HepG2 (cell line): Measurements from ENCODE around the gene HIPK2. TPM values are rescaled to one million over a fixed set of nuclear protein-coding genes. Genes with fewer than 3 reads are reported as not detected.

ENCODE experiments used
- ATF3 ChIP-seq: sonication (generic); formaldehyde crosslinking; IDR thresholded peaks from 2 replicates; pipeline ENCODE4 v1.4.0; 2020; ENCODE audit warnings: missing genetic modification reagents
- FOXC1 ChIP-seq: sonication (generic); formaldehyde crosslinking; IDR thresholded peaks from 2 replicates; pipeline ENCODE4 v1.8.0; 2022; ENCODE audit warnings: mild to moderate bottlenecking, missing genetic modification reagents, borderline replicate concordance
- GFI1 ChIP-seq: sonication (generic); formaldehyde crosslinking; IDR thresholded peaks from 2 replicates; pipeline ENCODE4 v1.5.0; 2020; ENCODE audit warnings: missing genetic modification reagents, mild to moderate bottlenecking, borderline replicate concordance
- KDM1A ChIP-seq: IDR thresholded peaks from 2 replicates; pipeline ENCODE4 v1.6.1; 2016; ENCODE audit warnings: missing compliant biosample characterization
- KDM2A ChIP-seq: sonication (generic); formaldehyde crosslinking; IDR thresholded peaks from 2 replicates; pipeline ENCODE4 v1.4.0; 2020; ENCODE audit warnings: low read depth, missing genetic modification reagents, borderline replicate concordance
- MBD4 ChIP-seq: IDR thresholded peaks from 2 replicates; pipeline ENCODE4 v1.6.1; 2012; ENCODE audit warnings: low read length, inconsistent platforms, borderline replicate concordance
- MEF2D ChIP-seq: sonication (generic); formaldehyde crosslinking; IDR thresholded peaks from 2 replicates; pipeline ENCODE4 v1.5.1; 2020; ENCODE audit warnings: mild to moderate bottlenecking, missing genetic modification reagents
- NFRKB ChIP-seq: fragments of 450-650 bp; IDR thresholded peaks from 2 replicates; pipeline ENCODE4 v1.6.1; 2017
- RBM22 ChIP-seq: fragments of 200-400 bp; formaldehyde crosslinking; optimal IDR thresholded peaks from 2 replicates; pipeline ENCODE3; 2017; ENCODE audit warnings: mild to moderate bottlenecking, low read length, moderate library complexity
- REPIN1 ChIP-seq: sonication (generic); formaldehyde crosslinking; IDR thresholded peaks from 2 replicates; pipeline ENCODE4 v1.8.0; 2022; ENCODE audit warnings: missing genetic modification reagents, low read depth, mild to moderate bottlenecking, borderline replicate concordance
- SP4 ChIP-seq: sonication (generic); formaldehyde crosslinking; IDR thresholded peaks from 2 replicates; pipeline ENCODE4 v1.8.1; 2023; ENCODE audit warnings: mild to moderate bottlenecking, missing genetic modification reagents
- SRSF4 ChIP-seq: fragments of 200-400 bp; formaldehyde crosslinking; IDR thresholded peaks from one replicate; pipeline ENCODE4 v1.6.1; 2018; ENCODE audit warnings: mild to moderate bottlenecking, low read depth, low read length, moderate library complexity; ENCODE audit not compliant: poor library complexity, severe bottlenecking
- TCF12 ChIP-seq, 2 experiments: fragments of 450-650 bp in 1 of 2; sonication (generic) in 1 of 2; formaldehyde crosslinking in 1 of 2; IDR thresholded peaks; 2 replicates each; pipeline versions ENCODE4 v1.6.1 to v1.8.0; 2017 to 2022; ENCODE audit warnings: antibody characterized with exemption in 1 of 2, mild to moderate bottlenecking in 1 of 2, missing genetic modification reagents in 1 of 2, moderate library complexity in 1 of 2
- ZBTB38 ChIP-seq: sonication (generic); formaldehyde crosslinking; IDR thresholded peaks from 2 replicates; pipeline ENCODE4 v1.5.1; 2020; ENCODE audit warnings: mild to moderate bottlenecking, missing genetic modification reagents
- ZBTB8A ChIP-seq: sonication (generic); formaldehyde crosslinking; IDR thresholded peaks from 2 replicates; pipeline ENCODE4 v1.4.0; 2020; ENCODE audit warnings: mild to moderate bottlenecking, low read depth, missing genetic modification reagents, borderline replicate concordance
- ZEB1 ChIP-seq: IDR thresholded peaks from 2 replicates; pipeline ENCODE4 v1.6.1; 2012; ENCODE audit warnings: mild to moderate bottlenecking, low read depth, inconsistent platforms; ENCODE audit not compliant: insufficient replicate concordance
- ZNF557 ChIP-seq: sonication (generic); formaldehyde crosslinking; IDR thresholded peaks from 2 replicates; pipeline ENCODE4 v1.4.0; 2020; ENCODE audit warnings: missing genetic modification reagents
- ZNF558 ChIP-seq: sonication (generic); formaldehyde crosslinking; IDR thresholded peaks from 2 replicates; pipeline ENCODE4 v1.9.0; 2022; ENCODE audit warnings: mild to moderate bottlenecking, missing genetic modification reagents, borderline replicate concordance
- polyA plus RNA-seq, 8 experiments: library from polyadenylated mRNA; depleted of rRNA in 3 of 8; stranded (reverse) in 7 of 8; unstranded in 1 of 8; fragments of >200 nt; fragmentation: Illumina TruSeq in 4 of 8; extraction: Trizol in 4 of 8; gene quantifications; 2 replicates each; pipeline versions ENCODE4 v1.2.1 to v1.2.3, GENCODE V29; 2011 to 2016; ENCODE audit warnings: low read depth in 4 of 8, missing spikeins in 1 of 8, mixed read lengths in 1 of 8; ENCODE audit not compliant: insufficient read depth in 1 of 8
- total RNA-seq, 5 experiments: library from RNA; depleted of rRNA; stranded (reverse); fragments of >200 nt; fragmentation: Illumina TruSeq; extraction: Trizol; gene quantifications; 2 replicates each; pipeline ENCODE4 v1.2.3, GENCODE V29; 2016; ENCODE audit warnings: low read depth in 1 of 5
- TF ChIP-seq, protein P1 (sequence below): sonication (generic); formaldehyde crosslinking; IDR thresholded peaks from 2 replicates; pipeline ENCODE4 v1.4.0; 2020; ENCODE audit warnings: missing genetic modification reagents, mild to moderate bottlenecking, borderline replicate concordance
- TF ChIP-seq, protein P2 (sequence below): sonication (generic); formaldehyde crosslinking; IDR thresholded peaks from 2 replicates; pipeline ENCODE4 v1.5.0; 2020; ENCODE audit warnings: mild to moderate bottlenecking, missing genetic modification reagents, moderate library complexity
- TF ChIP-seq, protein P3 (sequence below): sonication (generic); formaldehyde crosslinking; IDR thresholded peaks from 2 replicates; pipeline ENCODE4 v1.5.0; 2020; ENCODE audit warnings: missing genetic modification reagents, mild to moderate bottlenecking, borderline replicate concordance
- TF ChIP-seq, protein P4 (sequence below): sonication (generic); formaldehyde crosslinking; IDR thresholded peaks from 2 replicates; pipeline ENCODE4 v1.4.0; 2020; ENCODE audit warnings: missing genetic modification reagents, mild to moderate bottlenecking, borderline replicate concordance

The HIPK2 gene
- total and polyA plus RNA-seq, 2 of the 13 experiments (the other 11 are each of a cell fraction or from before 2014, with no cell fraction given), result 14.4 to 20.2 TPM

- TF ChIP-seq, protein P1, sequence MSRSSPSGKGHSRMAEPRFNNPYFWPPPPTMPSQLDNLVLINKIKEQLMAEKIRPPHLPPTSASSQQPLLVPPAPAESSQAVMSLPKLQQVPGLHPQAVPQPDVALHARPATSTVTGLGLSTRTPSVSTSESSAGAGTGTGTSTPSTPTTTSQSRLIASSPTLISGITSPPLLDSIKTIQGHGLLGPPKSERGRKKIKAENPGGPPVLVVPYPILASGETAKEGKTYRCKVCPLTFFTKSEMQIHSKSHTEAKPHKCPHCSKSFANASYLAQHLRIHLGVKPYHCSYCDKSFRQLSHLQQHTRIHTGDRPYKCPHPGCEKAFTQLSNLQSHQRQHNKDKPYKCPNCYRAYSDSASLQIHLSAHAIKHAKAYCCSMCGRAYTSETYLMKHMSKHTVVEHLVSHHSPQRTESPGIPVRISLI (CRISPR knock-in tag), result no peak
- no peak for TF ChIP-seq MBD4
- TF ChIP-seq ZNF558 (CRISPR knock-in tag), result no peak
- no peak for TF ChIP-seq TCF12 (IDR thresholded peaks at IDR 0.05)
- no peak for TF ChIP-seq TCF12 (CRISPR knock-in tag; IDR thresholded peaks at IDR 0.05)
- TF ChIP-seq, protein P2, sequence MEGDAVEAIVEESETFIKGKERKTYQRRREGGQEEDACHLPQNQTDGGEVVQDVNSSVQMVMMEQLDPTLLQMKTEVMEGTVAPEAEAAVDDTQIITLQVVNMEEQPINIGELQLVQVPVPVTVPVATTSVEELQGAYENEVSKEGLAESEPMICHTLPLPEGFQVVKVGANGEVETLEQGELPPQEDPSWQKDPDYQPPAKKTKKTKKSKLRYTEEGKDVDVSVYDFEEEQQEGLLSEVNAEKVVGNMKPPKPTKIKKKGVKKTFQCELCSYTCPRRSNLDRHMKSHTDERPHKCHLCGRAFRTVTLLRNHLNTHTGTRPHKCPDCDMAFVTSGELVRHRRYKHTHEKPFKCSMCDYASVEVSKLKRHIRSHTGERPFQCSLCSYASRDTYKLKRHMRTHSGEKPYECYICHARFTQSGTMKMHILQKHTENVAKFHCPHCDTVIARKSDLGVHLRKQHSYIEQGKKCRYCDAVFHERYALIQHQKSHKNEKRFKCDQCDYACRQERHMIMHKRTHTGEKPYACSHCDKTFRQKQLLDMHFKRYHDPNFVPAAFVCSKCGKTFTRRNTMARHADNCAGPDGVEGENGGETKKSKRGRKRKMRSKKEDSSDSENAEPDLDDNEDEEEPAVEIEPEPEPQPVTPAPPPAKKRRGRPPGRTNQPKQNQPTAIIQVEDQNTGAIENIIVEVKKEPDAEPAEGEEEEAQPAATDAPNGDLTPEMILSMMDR (CRISPR knock-in tag), result no peak
- 0 out of 2 replicates have a peak, but pooled peaks have one; percentile 45 for TF ChIP-seq ZBTB38 (CRISPR knock-in tag)
- no peak for TF ChIP-seq KDM1A (CRISPR knock-in tag)
- peak; percentile 53 for TF ChIP-seq RBM22
- TF ChIP-seq, protein P3, sequence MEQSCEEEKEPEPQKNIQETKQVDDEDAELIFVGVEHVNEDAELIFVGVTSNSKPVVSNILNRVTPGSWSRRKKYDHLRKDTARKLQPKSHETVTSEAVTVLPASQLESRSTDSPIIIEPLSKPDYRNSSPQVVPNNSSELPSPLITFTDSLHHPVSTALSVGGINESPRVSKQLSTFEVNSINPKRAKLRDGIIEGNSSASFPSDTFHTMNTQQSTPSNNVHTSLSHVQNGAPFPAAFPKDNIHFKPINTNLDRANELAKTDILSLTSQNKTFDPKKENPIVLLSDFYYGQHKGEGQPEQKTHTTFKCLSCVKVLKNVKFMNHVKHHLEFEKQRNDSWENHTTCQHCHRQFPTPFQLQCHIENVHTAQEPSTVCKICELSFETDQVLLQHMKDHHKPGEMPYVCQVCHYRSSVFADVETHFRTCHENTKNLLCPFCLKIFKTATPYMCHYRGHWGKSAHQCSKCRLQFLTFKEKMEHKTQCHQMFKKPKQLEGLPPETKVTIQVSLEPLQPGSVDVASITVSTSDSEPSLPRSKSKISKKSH (CRISPR knock-in tag), result no peak
- no peak for TF ChIP-seq ZNF557 (CRISPR knock-in tag)
- TF ChIP-seq, protein P4, sequence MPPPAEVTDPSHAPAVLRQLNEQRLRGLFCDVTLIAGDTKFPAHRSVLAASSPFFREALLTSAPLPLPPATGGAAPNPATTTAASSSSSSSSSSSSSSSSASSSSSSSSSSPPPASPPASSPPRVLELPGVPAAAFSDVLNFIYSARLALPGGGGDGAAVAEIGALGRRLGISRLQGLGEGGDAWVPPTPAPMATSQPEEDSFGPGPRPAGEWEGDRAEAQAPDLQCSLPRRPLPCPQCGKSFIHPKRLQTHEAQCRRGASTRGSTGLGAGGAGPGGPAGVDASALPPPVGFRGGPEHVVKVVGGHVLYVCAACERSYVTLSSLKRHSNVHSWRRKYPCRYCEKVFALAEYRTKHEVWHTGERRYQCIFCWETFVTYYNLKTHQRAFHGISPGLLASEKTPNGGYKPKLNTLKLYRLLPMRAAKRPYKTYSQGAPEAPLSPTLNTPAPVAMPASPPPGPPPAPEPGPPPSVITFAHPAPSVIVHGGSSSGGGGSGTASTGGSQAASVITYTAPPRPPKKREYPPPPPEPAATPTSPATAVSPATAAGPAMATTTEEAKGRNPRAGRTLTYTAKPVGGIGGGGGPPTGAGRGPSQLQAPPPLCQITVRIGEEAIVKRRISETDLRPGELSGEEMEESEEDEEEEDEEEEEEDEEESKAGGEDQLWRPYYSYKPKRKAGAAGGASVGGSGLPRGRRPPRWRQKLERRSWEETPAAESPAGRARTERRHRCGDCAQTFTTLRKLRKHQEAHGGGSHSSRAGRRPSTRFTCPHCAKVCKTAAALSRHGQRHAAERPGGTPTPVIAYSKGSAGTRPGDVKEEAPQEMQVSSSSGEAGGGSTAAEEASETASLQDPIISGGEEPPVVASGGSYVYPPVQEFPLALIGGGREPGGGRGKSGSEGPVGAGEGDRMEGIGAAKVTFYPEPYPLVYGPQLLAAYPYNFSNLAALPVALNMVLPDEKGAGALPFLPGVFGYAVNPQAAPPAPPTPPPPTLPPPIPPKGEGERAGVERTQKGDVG (CRISPR knock-in tag), result peak; percentile 58; the same call in 1 of the 2 replicates
- no peak for TF ChIP-seq ZEB1
- TF ChIP-seq REPIN1 (CRISPR knock-in tag), result peak; percentile 40; the same call in 1 of the 2 replicates
- TF ChIP-seq ATF3 (CRISPR knock-in tag), result no peak
- 0 out of 2 replicates have a peak, but pooled peaks have one; percentile 15 for TF ChIP-seq KDM2A (CRISPR knock-in tag)
- TF ChIP-seq GFI1 (CRISPR knock-in tag), result 0 out of 2 replicates have a peak, but pooled peaks have one; percentile 32
- no peak for TF ChIP-seq ZBTB8A
- no peak for TF ChIP-seq SRSF4
- TF ChIP-seq FOXC1 (CRISPR knock-in tag), result no peak
- TF ChIP-seq SP4, result no peak
- no peak for TF ChIP-seq MEF2D (CRISPR knock-in tag)
- no peak for TF ChIP-seq NFRKB
Measured at GRCh38 chr7:139648941-139649425, 128.8 kb downstream of the HIPK2 start (continued).
